SH-SY5Y (cell line): ENCODE data around the gene NTSR1.

Source experiments
- GATA2 ChIP-seq: IDR thresholded peaks from 2 replicates; pipeline ENCODE4 v1.6.1; 2011; ENCODE audit warnings: mild to moderate bottlenecking, low read depth, low read length
- GATA3 ChIP-seq: IDR thresholded peaks from 2 replicates; pipeline ENCODE4 v1.6.1; 2011; ENCODE audit warnings: low read depth, mild to moderate bottlenecking, low read length, moderate library complexity

The NTSR1 gene

GRCh38 chr20:62762801-62763368, 54.2 kb downstream of the NTSR1 start:
- TF ChIP-seq GATA2, result no peak

- TF ChIP-seq GATA2, result no peak
- no peak for TF ChIP-seq GATA3
These were observed 54.8 kb downstream of the NTSR1 start for GRCh38 chr20:62763404-62763803.

- no peak for TF ChIP-seq GATA2
- TF ChIP-seq GATA3, result no peak
These were observed 55.7 kb downstream of the NTSR1 start for GRCh38 chr20:62764156-62764935.

GRCh38 chr20:62765021-62765420, 56.4 kb downstream of the NTSR1 start:
- TF ChIP-seq GATA3 (no peak), GATA2 (no peak)

- no peak for TF ChIP-seq GATA3
- TF ChIP-seq GATA2, result no peak
These were observed 56.9 kb downstream of the NTSR1 start for GRCh38 chr20:62765432-62766070.

GRCh38 chr20:62766071-62766450, 57.4 kb downstream of the NTSR1 start:
- TF ChIP-seq GATA3 (no peak), GATA2 (no peak)

- TF ChIP-seq GATA2 (no peak), GATA3 (no peak)
These were observed 58.1 kb downstream of the NTSR1 start for GRCh38 chr20:62766716-62767115.

- TF ChIP-seq GATA3, result no peak
- TF ChIP-seq GATA2, result no peak
These were observed 59.6 kb downstream of the NTSR1 start for GRCh38 chr20:62768234-62768546.

GRCh38 chr20:62768551-62769287, 60.1 kb downstream of the NTSR1 start:
- TF ChIP-seq GATA2 (no peak), GATA3 (no peak)

- TF ChIP-seq GATA2, result no peak
- TF ChIP-seq GATA3, result no peak
These were observed 60.9 kb downstream of the NTSR1 start for GRCh38 chr20:62769346-62770071.

- TF ChIP-seq GATA2, result no peak
- no peak for TF ChIP-seq GATA3
These were observed 61.7 kb downstream of the NTSR1 start for GRCh38 chr20:62770111-62770910.

GRCh38 chr20:62770916-62771315, 62.3 kb downstream of the NTSR1 start:
- TF ChIP-seq GATA2 (no peak), GATA3 (no peak)

GRCh38 chr20:62771396-62772102, 62.9 kb downstream of the NTSR1 start:
- TF ChIP-seq GATA2, result no peak
- no peak for TF ChIP-seq GATA3

- no peak for TF ChIP-seq GATA3
- no peak for TF ChIP-seq GATA2
These were observed 63.5 kb downstream of the NTSR1 start for GRCh38 chr20:62772103-62772611.

GRCh38 chr20:62772619-62772989, 64.0 kb downstream of the NTSR1 start:
- no peak for TF ChIP-seq GATA2
- no peak for TF ChIP-seq GATA3
